Neutrophil (primary cell): ENCODE measurements around the gene HLA-C.
A peak's percentile ranks its signal among the peaks of the same experiment; 100 is the strongest.
"Not testable (repeated sequence)": the region's sequence is repeated elsewhere in the genome, so short reads cannot be mapped to it uniquely, and the experiment has no call there.

Experiments used
- H3K27ac ChIP-seq: fragments of 200-600 bp; sonication (generic); 2 replicates; pipeline ENCODE4 v1.5.1; 2016; ENCODE audit warnings: mild to moderate bottlenecking, moderate library complexity
- H3K27me3 ChIP-seq: fragments of 200-600 bp; sonication (generic); 2 replicates; pipeline ENCODE4 v1.6.0; 2016; ENCODE audit warnings: mild to moderate bottlenecking
- H3K36me3 ChIP-seq: fragments of 200-600 bp; sonication (generic); 2 replicates; pipeline ENCODE4 v1.5.1; 2017
- H3K4me1 ChIP-seq, 2 experiments: fragments of 200-600 bp in 1 of 2; sonication (generic) in 1 of 2; 1 replicate in 1 of 2; 2 replicates in 1 of 2; pipeline versions ENCODE4 v1.5.1 to v1.6.1; 2013 to 2016; ENCODE audit warnings: low read depth in 1 of 2, low read length in 1 of 2, mild to moderate bottlenecking in 1 of 2, moderate library complexity in 1 of 2; ENCODE audit not compliant: control insufficient read depth in 1 of 2, insufficient read depth in 1 of 2
- H3K4me3 ChIP-seq, 2 experiments: fragments of 200-600 bp in 1 of 2; sonication (generic) in 1 of 2; 1 replicate in 1 of 2; 2 replicates in 1 of 2; pipeline ENCODE4 v1.5.1; 2013 to 2016; ENCODE audit warnings: low read depth in 1 of 2, low read length in 1 of 2, mild to moderate bottlenecking in 1 of 2, moderate library complexity in 1 of 2
- H3K9me3 ChIP-seq: fragments of 200-600 bp; sonication (generic); 2 replicates; pipeline ENCODE4 v1.5.1; 2016
- TF ChIP-seq, protein P1 (sequence below): fragments of 200-600 bp; sonication (generic); IDR thresholded peaks from 2 replicates; pipeline ENCODE4 v1.5.1; 2016; ENCODE audit warnings: antibody characterized with exemption

HLA-C gene

DNA sequence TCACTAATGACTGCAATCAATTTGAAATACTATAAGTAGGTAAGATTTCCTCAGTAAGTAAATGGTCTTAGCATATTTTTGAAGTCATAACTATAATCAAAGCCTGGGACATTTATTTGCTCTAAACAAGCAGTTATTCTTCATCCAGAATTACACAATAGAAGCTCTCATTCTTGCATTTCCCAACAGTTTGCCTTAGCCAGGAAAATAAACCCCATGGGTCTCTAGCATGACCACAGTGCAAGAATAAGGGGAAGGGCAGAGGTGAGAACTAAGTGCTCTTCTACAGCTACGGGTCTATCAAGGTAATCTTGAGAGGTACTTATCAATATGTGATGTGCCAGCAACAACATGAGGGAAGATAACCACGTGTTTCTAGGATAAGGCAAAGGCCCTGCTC lies 14.1 kb upstream of the HLA-C start:
- H3K36me3 ChIP-seq: no peaks in the 10 kb centered on the region
- no peaks in the 10 kb centered on the region for H3K4me1 ChIP-seq
- no peak overlapping the region for H3K4me3 ChIP-seq
- peaks cover 21% of the 10 kb centered on the region for H3K27me3 ChIP-seq
- TF ChIP-seq, protein P1, sequence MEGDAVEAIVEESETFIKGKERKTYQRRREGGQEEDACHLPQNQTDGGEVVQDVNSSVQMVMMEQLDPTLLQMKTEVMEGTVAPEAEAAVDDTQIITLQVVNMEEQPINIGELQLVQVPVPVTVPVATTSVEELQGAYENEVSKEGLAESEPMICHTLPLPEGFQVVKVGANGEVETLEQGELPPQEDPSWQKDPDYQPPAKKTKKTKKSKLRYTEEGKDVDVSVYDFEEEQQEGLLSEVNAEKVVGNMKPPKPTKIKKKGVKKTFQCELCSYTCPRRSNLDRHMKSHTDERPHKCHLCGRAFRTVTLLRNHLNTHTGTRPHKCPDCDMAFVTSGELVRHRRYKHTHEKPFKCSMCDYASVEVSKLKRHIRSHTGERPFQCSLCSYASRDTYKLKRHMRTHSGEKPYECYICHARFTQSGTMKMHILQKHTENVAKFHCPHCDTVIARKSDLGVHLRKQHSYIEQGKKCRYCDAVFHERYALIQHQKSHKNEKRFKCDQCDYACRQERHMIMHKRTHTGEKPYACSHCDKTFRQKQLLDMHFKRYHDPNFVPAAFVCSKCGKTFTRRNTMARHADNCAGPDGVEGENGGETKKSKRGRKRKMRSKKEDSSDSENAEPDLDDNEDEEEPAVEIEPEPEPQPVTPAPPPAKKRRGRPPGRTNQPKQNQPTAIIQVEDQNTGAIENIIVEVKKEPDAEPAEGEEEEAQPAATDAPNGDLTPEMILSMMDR: no peak
- no peaks in the 10 kb centered on the region for H3K9me3 ChIP-seq
- H3K27ac ChIP-seq: no peak overlapping the region

DNA sequence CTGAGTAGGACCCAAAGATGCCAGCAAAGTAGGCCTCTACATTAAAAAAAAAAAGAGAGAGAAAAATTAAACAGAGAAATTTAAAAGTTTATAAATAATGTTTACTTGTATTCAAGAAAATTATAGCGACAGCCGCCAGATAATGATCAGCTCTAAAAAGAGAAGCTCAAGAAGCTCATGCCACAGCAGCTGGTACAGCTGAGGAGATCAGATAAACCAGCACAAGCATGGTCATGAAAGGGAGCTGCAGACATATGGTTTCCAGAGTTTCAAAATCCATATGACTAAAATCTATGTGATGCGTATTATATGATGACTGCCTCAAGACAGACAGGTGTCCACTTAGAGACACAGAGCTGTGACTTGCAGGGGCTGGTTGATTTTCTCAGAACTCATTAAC lies 13.6 kb upstream of the HLA-C start:
- peaks cover 19% of the 10 kb centered on the region for H3K27me3 ChIP-seq
- H3K27ac ChIP-seq: no peak overlapping the region
- H3K9me3 ChIP-seq: no peaks in the 10 kb centered on the region
- TF ChIP-seq, protein P1: no peak
- no peak overlapping the region for H3K4me3 ChIP-seq
- H3K4me1 ChIP-seq: no peaks in the 10 kb centered on the region
- H3K36me3 ChIP-seq: no peaks in the 10 kb centered on the region

DNA sequence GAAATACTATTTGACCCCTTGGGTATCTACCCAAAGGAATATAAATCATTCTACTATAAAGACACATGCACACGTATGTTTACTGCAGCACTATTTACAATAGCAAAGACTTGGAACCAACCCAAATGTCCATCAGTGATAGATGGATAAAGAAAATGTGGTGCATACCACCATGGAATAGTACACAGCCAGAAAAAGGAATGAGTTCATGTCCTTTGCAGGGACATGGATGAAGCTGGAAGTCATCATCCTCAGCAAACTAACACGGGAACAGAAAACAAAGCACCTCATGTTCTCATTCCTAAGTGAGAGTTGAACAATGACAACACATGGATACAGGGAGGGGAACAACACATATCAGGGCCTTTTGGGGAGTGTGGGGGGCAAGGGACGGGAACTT lies 7.8 kb upstream of the HLA-C start:
- not testable (repeated sequence) for H3K9me3 ChIP-seq, H3K4me1 ChIP-seq, H3K4me3 ChIP-seq, H3K36me3 ChIP-seq, H3K27ac ChIP-seq
- H3K27me3 ChIP-seq: peaks cover 19% of the 10 kb centered on the region

DNA sequence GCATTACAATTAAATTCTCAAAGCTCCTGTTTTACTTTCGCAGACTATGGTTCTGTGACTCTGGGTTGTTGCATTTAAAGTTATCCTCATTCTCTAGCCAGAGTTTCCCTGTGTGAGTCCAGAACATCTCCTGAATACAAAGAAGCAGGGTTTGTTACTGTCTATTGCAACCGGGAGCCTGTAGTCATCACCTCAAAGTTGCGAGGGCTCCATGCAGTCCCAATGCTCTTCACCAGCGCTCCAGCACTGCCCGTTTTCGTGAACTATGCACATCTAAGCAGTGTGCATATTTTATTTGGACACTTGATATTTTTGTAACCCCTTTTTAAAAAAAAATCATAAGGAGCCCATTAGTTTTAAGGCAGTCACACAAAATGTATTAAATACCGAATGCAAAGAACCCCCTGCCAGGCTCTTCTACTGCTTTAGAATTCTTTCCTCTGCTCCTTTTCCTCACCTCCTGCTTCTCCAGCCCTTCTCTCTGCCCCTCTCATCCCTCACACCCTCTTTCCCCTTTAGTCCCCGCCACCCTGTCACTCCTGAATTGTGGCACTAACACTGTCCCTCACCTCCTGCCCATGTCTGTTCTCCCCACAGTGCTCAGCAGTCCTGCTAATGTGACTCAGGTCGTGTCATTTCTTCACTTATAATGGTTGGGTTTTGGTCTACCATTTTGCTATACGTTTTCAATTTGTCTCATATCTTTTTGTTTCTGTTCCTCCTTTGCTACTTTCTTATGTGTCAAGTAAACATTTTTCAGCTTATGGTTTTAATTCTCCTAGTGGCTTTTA lies 1.1 kb upstream of the HLA-C start:
- Histone ChIP-seq H3K27me3 (no peaks in the 10 kb centered on the region), H3K9me3 (no peaks in the 10 kb centered on the region), H3K4me1 (peaks cover 31 to 38% of the 10 kb centered on the region in 2 experiments), H3K36me3 (peaks cover 32% of the 10 kb centered on the region), H3K4me3 (peak overlapping the region; percentile 71 to 82), H3K27ac (peak overlapping the region; percentile 88)
- TF ChIP-seq, protein P1: no peak

DNA sequence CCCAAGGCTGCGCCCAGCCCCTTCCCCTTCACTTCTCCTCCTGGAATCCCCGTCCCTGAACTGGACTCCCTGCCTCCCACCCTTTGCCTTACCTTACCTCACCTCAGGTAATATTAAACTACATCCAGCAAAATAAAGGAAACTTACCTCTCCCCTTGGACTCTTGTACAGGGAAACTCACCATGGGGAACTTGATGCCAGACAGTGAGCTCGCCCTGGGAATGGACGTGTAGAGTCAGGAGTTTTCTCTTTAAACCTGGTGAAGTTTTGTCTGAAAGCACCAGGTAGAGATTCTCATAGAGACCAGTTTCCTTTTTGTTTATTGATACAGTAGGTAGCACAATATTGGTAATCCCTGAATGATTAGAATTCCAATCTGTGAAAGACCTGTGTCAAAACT lies 544 bp upstream of the HLA-C start:
- peak overlapping the region; percentile 71 to 82 for H3K4me3 ChIP-seq
- H3K27ac ChIP-seq: peak overlapping the region; percentile 88
- no peaks in the 10 kb centered on the region for H3K27me3 ChIP-seq
- H3K9me3 ChIP-seq: no peaks in the 10 kb centered on the region
- peaks cover 38% of the 10 kb centered on the region for H3K36me3 ChIP-seq
- H3K4me1 ChIP-seq: peaks cover 35 to 43% of the 10 kb centered on the region in 2 experiments
- TF ChIP-seq, protein P1: no peak

DNA sequence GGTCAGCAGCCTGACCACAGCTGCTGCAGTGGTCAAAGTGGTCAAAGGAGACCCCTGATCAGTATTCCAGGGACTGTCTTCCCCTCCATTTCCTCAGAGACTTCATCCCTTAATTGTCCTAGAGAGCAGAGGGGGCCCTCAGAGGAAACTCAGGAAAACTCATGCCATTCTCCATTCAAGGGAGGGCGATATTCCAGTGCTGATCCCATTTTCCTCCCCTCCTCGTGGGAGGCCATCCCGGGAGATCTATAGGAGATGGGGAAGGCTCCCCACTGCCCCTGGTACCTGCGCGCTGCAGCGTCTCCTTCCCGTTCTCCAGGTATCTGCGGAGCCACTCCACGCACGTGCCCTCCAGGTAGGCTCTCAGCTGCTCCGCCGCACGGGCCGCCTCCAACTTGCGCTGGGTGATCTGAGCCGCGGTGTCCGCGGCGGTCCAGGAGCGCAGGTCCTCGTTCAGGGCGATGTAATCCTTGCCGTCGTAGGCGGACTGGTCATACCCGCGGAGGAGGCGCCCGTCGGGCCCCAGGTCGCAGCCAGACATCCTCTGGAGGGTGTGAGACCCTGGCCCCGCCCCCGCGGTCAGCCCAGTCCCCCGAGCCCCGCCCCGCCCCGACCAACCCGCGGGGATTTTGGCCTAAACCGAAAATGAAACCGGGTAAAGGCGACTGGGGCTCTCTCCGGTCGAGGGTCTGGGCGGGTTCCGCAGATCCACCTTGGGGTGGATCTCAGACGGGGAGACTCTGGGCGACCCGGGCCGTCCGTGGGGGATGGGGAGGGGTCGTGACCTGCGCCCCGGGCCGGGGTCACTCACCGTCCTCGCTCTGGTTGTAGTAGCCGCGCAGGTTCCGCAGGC lies 878 bp downstream of the HLA-C start:
- Histone ChIP-seq H3K9me3 (no peaks in the 10 kb centered on the region), H3K27ac (peak overlapping the region; percentile 88), H3K36me3 (peaks cover 38% of the 10 kb centered on the region), H3K27me3 (no peaks in the 10 kb centered on the region), H3K4me1 (peaks cover 35 to 43% of the 10 kb centered on the region in 2 experiments), H3K4me3 (peak overlapping the region; percentile 71 to 82)
- TF ChIP-seq, protein P1: no peak
